Heart left ventricle (tissue), 16 donors: ENCODE measurements around the gene BEST4. TPM values are rescaled to one million over a fixed set of nuclear protein-coding genes. Genes with fewer than 3 reads are reported as not detected.
A peak's percentile ranks its signal among the peaks of the same experiment; 100 is the strongest.

Source experiments
- ATAC-seq, 4 donors: fragments of 200-7000 bp; cut with Tn5 transposase; one replicate each; pipeline ENCODE4 v1.9.1; 2020 to 2022; ENCODE audit warnings: moderate library complexity in 4 of 4, mild to moderate bottlenecking in 3 of 4, moderate number of reproducible peaks in 1 of 4
- DNase-seq, 5 donors: peaks; one replicate each; pipeline ENCODE4 v3.0.0-alpha.2; 2020
- H3K27ac ChIP-seq, 12 donors: fragments of 200-600 bp; sonication (generic) in 4 of 12; one replicate each; pipeline versions ENCODE4 v1.5.0 to v1.8.0; 2016 to 2022; ENCODE audit warnings: mild to moderate bottlenecking in 2 of 12
- H3K27me3 ChIP-seq, 9 donors: fragments of 200-600 bp; sonication (generic) in 2 of 9; one replicate each; pipeline versions ENCODE4 v1.5.1 to v1.8.0; 2016 to 2022; ENCODE audit warnings: mild to moderate bottlenecking in 3 of 9
- H3K36me3 ChIP-seq, 9 donors: fragments of 200-600 bp; sonication (generic) in 2 of 9; one replicate each; pipeline versions ENCODE4 v1.5.0 to v1.8.0; 2018 to 2022; ENCODE audit warnings: mild to moderate bottlenecking in 2 of 9
- H3K4me1 ChIP-seq, 12 donors: fragments of 200-600 bp; sonication (generic) in 4 of 12; one replicate each; pipeline versions ENCODE4 v1.5.0 to v1.8.0; 2016 to 2022; ENCODE audit warnings: mild to moderate bottlenecking in 3 of 12
- H3K4me3 ChIP-seq, 12 donors: fragments of 200-600 bp; sonication (generic) in 4 of 12; one replicate each; pipeline versions ENCODE4 v1.5.0 to v1.8.0; 2017 to 2022; ENCODE audit warnings: mild to moderate bottlenecking in 9 of 12, moderate library complexity in 4 of 12
- H3K9me3 ChIP-seq, 12 donors: fragments of 200-600 bp; sonication (generic) in 4 of 12; one replicate each; pipeline versions ENCODE4 v1.5.0 to v1.8.0; 2016 to 2022; ENCODE audit warnings: mild to moderate bottlenecking in 1 of 12
- POLR2A ChIP-seq, 2 donors: fragments of 450-650 bp; IDR thresholded peaks; one replicate each; pipeline ENCODE4 v1.6.1; 2017; ENCODE audit warnings: antibody characterized with exemption in 2 of 2, mild to moderate bottlenecking in 2 of 2, moderate library complexity in 2 of 2
- WGBS, 4 donors: extraction: QIAGEN DNeasy Blood & Tissue Kit in 2 of 4; methylation state at CpG; one replicate each; pipeline versions ENCODE4 v1.1.5 to v1.1.7; 2013 to 2018; 5-methylcytosine and 5-hydroxymethylcytosine counted together
- intact Hi-C, 10 donors: fragments of 100-400 bp; cut with DNase I; formaldehyde crosslinking; loops; one replicate each; pipeline versions ENCODE4 v1.11.1 to v1.14.2; 2022
- long read RNA-seq, 3 donors: library from polyadenylated mRNA; unstranded; transcript quantifications; one replicate each; pipeline ENCODE4 v2.0.0, GENCODE V29; 2020 to 2021
- polyA plus RNA-seq, 2 donors: library from polyadenylated mRNA; stranded (reverse); fragments of 200-250 nt; gene quantifications; one replicate each; pipeline ENCODE4 v1.2.3, GENCODE V29; 2013
- total RNA-seq, 9 donors: library from RNA; depleted of rRNA in 2 of 9; stranded (reverse); fragments of >200 nt in 2 of 9; fragmentation: NEBNext Ultra II Directional in 3 of 9; extraction: Animal tissue kit (Norgen Biotek cat#: 25700) in 3 of 9; gene quantifications; one replicate each; pipeline versions ENCODE4 v1.1.0 to v1.2.4, GENCODE V29; 2016 to 2023
- TF ChIP-seq, protein P1 (sequence below), 12 donors: fragments of 200-600 bp; sonication (generic) in 4 of 12; IDR thresholded peaks; one replicate each; pipeline versions ENCODE4 v1.5.0 to v1.8.0; 2018 to 2022; ENCODE audit warnings: antibody characterized with exemption in 12 of 12, mild to moderate bottlenecking in 5 of 12
- donor health status: ischemic (EF 13 %, LVEDD 7.1; RV severe dilation, severe dysfunction).
- donor health status: healthy with polysubstance abuse.
- donor health status: DM: no; HTN: yes; CAD: no.
- donor health status: DM: no; HTN: no; CAD: no.
- donor health status: ischemic (EF 25% LVEDD 6.9; RV normal size, moderate dysfunction).
- donor health status: ischemic (EF 25% LVEDD 5.7; RV mildly dilated, moderate dysfunction).
- donor health status: healthy.
- donor health status: DM: yes; HTN: yes; CAD: no.
- donor health status: ischemic (EF 35%, LVEDD 5.7; RV mildly dilated, moderate dysfunction).
- donor health status: nonischemic (EF 11% LVEDD 7.7; RV severe dilation, severe dysfunction).
- donor health status: DM: yes; HTN: yes; CAD: no.
- donor health status: PGD.
- donor health status: ischemic (EF 29% LVEDD 5.4; RV normal size, mild dysfunction).
- donor health status: nonischemic (EF 23%, LVEDD 6.1; RV moderate dilation, normal function).

Gene BEST4
- total RNA-seq: under 1 TPM in 3 of 9 donors, not detected in 6; 0.09 to 0.32 (median 0.23) TPM
- under 1 TPM; 0.06 to 0.11 TPM for polyA plus RNA-seq
- long read RNA-seq, donor 1: 0 reads
- long read RNA-seq, donor 2: 0 reads
- long read RNA-seq, donor 3: 0 reads

DNA sequence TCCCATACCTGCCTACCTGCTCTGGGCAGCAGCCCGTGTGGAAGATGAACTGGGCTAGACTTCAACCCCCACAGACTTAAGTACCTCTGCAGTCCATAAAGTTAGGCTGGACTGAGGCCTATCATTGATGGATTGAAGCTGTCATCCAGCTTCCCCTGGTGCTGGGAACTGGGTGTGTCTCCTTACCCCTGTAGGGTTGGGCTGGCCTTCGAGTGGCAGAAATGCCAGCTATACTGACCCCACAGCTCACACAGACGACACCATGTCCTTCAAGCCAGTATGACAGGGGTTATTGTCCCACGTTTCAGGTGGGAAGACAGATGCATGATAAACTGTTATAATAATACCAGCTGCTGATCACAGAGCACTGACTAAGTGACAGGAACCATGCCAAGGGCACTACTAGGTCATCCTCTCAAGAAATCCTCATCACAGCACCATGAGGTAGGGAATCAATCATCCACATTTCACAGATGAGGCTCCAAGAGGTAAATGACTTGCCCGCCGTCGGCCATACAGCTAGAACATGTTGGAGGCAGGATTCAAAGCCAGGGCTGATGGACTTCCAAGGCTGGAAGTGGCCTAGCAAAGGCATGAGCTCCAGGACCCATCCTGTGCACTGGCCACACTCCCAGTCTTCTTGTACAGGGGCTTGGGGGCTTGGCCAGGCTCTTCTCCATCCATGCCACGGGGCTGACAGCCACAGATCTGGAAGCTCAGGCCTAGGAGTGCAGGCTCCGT, at the start of gene BEST4:
BEST4 (minus strand) TSS at position 51 of the 741 bp plus-strand sequence. CDS start 465 bp downstream, outside the sequence.
- peak in 1 of 5 donors; percentile 20 for DNase-seq
- H3K36me3 ChIP-seq: no peaks in the 10 kb centered on the region
- no peak for ATAC-seq
- no peak within 1 kb of the TSS for H3K4me3 ChIP-seq
- TF ChIP-seq, protein P1, sequence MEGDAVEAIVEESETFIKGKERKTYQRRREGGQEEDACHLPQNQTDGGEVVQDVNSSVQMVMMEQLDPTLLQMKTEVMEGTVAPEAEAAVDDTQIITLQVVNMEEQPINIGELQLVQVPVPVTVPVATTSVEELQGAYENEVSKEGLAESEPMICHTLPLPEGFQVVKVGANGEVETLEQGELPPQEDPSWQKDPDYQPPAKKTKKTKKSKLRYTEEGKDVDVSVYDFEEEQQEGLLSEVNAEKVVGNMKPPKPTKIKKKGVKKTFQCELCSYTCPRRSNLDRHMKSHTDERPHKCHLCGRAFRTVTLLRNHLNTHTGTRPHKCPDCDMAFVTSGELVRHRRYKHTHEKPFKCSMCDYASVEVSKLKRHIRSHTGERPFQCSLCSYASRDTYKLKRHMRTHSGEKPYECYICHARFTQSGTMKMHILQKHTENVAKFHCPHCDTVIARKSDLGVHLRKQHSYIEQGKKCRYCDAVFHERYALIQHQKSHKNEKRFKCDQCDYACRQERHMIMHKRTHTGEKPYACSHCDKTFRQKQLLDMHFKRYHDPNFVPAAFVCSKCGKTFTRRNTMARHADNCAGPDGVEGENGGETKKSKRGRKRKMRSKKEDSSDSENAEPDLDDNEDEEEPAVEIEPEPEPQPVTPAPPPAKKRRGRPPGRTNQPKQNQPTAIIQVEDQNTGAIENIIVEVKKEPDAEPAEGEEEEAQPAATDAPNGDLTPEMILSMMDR (IDR thresholded peaks at IDR 0.05): no peak
- TF ChIP-seq POLR2A (IDR thresholded peaks at IDR 0.05): no peak
- H3K27ac ChIP-seq: peak within 1 kb of the TSS in 2 of 12 donors; percentile 66 to 68
- WGBS, 4 donors: 81 to 84% (median 83%) methylated on average over 7 to 9 of the region's 9 CpGs
- intact Hi-C loops: loop anchor here in 7 of 10 donors (5.0 to 10.0 kb wide), 9 partner anchors 39 to 517 kb away; partner anchors contain the start of genes HECTD3 (in 3 of the 7), UROD (in 3 of the 7), EIF2B3 (in 2 of the 7) and KIF2C (in 1 of the 7)
- no peaks in the 10 kb centered on the region for H3K27me3 ChIP-seq
- peaks cover 0 to 33% (median 25%) of the 10 kb centered on the region in 12 donors for H3K4me1 ChIP-seq
- no peaks in the 10 kb centered on the region for H3K9me3 ChIP-seq

DNA sequence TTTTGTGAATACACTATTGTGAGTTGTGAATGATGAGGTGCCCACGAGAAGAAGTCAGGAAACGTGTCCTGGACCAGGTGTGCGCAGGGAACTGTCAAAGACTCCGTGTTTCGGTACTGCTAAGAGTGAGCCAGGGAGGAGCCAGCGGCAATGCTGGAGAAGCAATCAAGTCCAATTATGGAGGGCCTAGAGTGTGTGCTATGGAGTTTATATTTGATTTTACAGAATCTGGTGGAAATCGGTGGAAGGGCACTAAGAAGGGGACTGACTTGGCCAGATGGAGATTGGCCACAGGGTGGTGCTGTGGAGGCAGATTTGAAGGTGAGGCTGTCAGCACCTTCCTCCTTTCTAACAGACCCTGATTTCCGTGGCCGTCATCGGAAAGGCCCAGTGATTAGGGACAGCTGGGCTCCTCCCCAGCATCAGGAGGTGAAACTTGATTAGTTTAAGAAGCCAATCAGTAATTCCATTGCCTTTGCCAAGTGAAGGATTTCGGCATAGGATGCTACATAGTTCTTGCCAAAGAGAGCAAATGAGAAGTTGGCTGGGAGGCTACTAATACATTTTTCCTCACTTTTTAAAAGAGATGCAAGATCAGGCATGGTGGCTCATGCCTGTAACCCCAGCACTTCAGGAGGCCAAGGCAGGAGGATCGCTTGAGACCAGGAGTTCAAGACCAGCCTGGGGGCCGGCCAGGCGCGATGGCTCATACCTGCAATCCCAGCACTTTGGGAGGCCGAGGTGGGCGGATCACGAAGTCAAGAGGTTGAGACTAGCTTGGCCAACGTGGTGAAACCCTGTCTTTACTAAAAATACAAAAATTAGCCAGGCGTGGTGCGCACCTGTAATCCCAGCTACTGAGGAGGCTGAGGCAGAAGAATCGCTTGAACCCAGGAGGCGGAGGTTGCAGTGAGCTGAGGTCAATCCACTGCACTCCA, 48.0 kb upstream of the BEST4 start:
- peak; percentile 82 to 89 (median 86) for DNase-seq
- Histone ChIP-seq H3K27ac (no peak overlapping the region), H3K27me3 (no peaks in the 10 kb centered on the region), H3K4me3 (no peak overlapping the region), H3K9me3 (no peaks in the 10 kb centered on the region), H3K36me3 (no peaks in the 10 kb centered on the region), H3K4me1 (peaks cover 0 to 14% (median 3%) of the 10 kb centered on the region in 12 donors)
- whole genome bisulfite sequencing, 4 donors: 65 to 69% (median 66%) methylated on average over 23 of the region's 23 CpGs
- intact Hi-C loops: loop anchor here in 9 of 10 donors (1.0 to 10.0 kb wide), 13 partner anchors 39 to 466 kb away; partner anchors contain the start of genes HECTD3 (in 4 of the 9), EIF2B3 (in 2 of the 9), UROD (in 2 of the 9) and BEST4 (in 1 of the 9)
- no peak for TF ChIP-seq POLR2A (IDR thresholded peaks at IDR 0.05)
- TF ChIP-seq, protein P1 (IDR thresholded peaks at IDR 0.05): peak; percentile 78 to 93 (median 86)
- ATAC-seq: peak; percentile 65 to 89 (median 87)

DNA sequence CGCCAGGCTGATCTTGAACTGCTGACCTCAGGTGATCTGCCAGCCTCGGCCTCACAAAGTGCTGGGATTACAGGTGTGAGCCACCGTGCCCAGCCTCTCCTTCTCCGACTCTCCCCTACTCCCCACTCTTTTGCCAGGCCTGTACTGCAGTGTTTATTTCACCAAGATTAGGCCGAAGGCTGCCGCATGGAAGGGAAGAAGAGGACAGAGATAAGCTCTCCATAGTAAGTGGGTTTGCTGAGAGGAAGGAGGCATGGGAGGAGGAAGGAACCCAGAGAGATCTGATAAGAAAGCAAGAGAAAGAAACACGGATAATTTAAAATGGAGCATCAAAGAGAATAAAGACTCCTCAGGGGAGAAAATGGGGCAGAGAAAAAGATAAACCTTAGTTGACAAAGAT, 46.4 kb upstream of the BEST4 start:
- no peak overlapping the region for H3K27ac ChIP-seq
- H3K27me3 ChIP-seq: no peaks in the 10 kb centered on the region
- peaks cover 0 to 20% (median 3%) of the 10 kb centered on the region in 12 donors for H3K4me1 ChIP-seq
- intact Hi-C loops: loop anchor here in 5 of 10 donors (2.0 to 10.0 kb wide), 6 partner anchors 37 to 466 kb away; partner anchors contain the start of genes BEST4 (in 1 of the 5), EIF2B3 (in 1 of the 5), HECTD3 (in 1 of the 5) and UROD (in 1 of the 5)
- TF ChIP-seq POLR2A (IDR thresholded peaks at IDR 0.05): no peak
- TF ChIP-seq, protein P1 (IDR thresholded peaks at IDR 0.05): no peak
- WGBS, 4 donors: 63 to 69% (median 67%) methylated on average over 7 of the region's 7 CpGs
- DNase-seq (no peak), ATAC-seq (no peak)
- no peaks in the 10 kb centered on the region for H3K9me3 ChIP-seq
- no peaks in the 10 kb centered on the region for H3K36me3 ChIP-seq
- H3K4me3 ChIP-seq: no peak overlapping the region
